ENCODE results near the gene RUNX1.

Gene RUNX1

GRCh38 chr21:35048706-35049617 lies at the start of gene RUNX1:
Gene RUNX1, minus strand, starts transcription at chr21:35049302.
- DNase-seq (ENCODE audit: low spot score): no peak

GRCh38 chr21:35097525-35097924 lies 48.4 kb upstream of the RUNX1 start:
- DNase-seq (ENCODE audit: low spot score): no peak

- no peak for DNase-seq (ENCODE audit: low spot score)
These were observed 47.9 kb upstream of the RUNX1 start for GRCh38 chr21:35096959-35097358.

GRCh38 chr21:35095859-35096291 lies 46.8 kb upstream of the RUNX1 start:
- no peak for DNase-seq (ENCODE audit: low spot score)

- DNase-seq (ENCODE audit: low spot score): no peak
These were observed 44.4 kb upstream of the RUNX1 start for GRCh38 chr21:35093514-35093913.

DNA sequence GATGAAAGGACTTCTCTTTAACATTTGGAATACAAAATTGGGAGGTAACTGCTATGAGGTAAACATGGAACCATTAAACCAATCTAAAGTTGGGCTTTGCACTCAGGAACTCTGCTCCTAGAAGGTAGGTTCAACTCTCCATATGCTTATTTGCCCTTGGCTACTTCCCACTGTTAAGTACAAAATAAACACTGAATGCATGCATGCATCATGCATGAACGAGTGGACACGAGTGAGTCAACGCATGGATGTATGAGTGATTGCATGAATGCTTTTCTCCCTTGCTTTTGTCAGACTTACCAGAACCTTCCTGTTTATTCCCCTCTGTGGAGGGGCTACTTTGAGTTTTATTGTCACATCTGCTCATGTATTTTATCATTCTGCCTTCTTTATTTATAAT lies 42.4 kb upstream of the RUNX1 start:
- no peak for DNase-seq (ENCODE audit: low spot score)

DNA sequence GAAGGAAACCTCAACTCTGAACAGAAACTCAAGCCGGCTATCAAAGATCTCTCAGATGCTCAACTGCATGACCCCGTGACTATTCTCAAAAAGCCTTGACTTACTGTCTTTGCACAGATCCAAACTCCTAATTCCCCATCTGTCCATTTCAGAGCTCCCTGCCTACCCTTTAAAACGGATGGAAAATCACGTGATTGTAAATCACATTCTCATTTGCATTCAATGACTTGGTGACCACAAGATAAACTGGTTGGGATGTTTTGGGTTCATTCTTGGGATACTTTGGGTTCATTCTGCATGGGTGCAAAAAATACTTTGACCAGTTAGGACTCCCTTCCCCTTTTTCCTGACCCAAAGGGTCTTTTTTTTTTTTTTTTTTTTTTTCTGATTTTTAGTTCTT lies 41.3 kb upstream of the RUNX1 start:
- DNase-seq (ENCODE audit: low spot score): no peak

- no peak for DNase-seq (ENCODE audit: low spot score)
These were observed 39.2 kb upstream of the RUNX1 start for GRCh38 chr21:35088319-35088771.

DNA sequence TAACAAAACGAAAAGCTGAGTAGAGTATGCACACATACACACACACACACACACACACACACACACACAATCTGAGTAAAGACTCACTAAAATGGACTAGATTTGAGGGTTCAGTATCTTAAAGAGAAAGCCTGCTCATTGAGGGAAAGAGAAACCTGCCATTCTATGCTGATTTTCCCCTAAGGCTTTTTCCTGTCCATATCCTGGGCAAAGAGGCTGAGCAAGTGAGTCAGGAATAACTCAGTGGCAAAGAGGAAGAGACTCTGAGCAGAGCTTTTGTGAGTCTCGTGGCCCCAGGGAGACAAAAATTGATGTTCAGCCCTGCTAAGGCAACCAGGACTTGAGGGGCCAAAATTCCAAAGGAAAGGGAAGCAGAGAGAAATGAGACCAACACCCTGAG lies 37.3 kb upstream of the RUNX1 start:
- DNase-seq (ENCODE audit: low spot score): no peak

DNA sequence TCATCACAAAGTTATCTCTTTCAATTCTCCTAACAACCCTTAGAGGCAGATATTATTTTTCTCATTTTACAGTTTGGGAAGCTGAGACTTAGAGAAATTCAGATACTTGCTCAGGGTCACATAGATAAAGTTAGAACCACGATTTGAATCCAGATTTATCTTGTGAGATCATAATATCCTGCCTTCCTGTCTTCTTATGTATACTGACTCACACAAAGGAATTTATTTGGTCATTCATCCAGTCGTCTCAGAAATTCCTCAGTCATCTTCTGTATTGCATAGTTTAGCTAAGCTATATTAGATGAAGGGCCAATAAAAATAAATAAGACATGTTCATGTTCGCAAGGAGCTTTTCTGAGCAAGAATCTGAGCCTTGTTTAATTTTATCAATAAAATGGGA lies 35.8 kb upstream of the RUNX1 start:
- no peak for DNase-seq (ENCODE audit: low spot score)

- DNase-seq (ENCODE audit: low spot score): no peak
These were observed 34.1 kb upstream of the RUNX1 start for GRCh38 chr21:35083246-35083645.

DNA sequence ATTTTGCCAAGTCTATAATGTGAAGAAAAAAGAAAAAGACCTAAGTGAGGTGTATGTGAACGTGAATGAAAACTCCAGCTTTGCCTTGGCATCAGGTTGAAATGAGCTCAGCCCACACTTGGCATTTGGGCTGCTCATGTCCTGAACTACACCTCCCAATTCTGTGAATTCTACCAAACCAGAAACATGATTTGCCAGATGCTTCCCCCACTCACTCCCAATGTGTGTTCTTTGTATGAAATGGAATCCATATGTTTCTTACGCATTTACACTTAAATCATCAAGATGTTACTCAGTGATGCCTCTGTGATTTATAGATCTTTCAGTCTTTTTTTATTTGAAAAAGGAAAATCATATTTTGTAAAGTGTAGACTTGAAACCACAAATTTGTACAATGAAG lies 32.8 kb upstream of the RUNX1 start:
- DNase-seq (ENCODE audit: low spot score): no peak

- no peak for DNase-seq (ENCODE audit: low spot score)
These were observed 30.1 kb upstream of the RUNX1 start for GRCh38 chr21:35079181-35079580.

GRCh38 chr21:35077975-35078374 lies 28.9 kb upstream of the RUNX1 start:
- no peak for DNase-seq (ENCODE audit: low spot score)

DNA sequence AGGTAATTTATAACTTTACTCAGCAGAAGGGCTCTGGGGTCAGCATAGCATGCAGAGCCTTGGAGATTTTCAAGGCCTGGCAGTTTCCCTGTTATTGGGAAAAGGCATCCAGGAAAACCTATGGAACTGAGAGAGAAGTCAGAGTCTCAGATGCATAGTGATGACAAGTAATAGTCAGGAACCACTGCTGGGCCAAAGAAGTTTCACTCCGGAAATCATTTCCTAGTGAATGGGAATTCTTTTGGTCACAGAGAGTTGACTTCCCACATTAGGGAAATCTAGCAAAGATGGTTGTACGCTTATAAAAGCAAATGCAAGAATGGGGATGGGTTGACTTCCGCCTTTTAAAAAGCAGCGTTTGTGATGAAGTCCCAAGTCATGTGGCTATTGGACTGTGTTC lies 28.4 kb upstream of the RUNX1 start:
- no peak for DNase-seq (ENCODE audit: low spot score)

DNA sequence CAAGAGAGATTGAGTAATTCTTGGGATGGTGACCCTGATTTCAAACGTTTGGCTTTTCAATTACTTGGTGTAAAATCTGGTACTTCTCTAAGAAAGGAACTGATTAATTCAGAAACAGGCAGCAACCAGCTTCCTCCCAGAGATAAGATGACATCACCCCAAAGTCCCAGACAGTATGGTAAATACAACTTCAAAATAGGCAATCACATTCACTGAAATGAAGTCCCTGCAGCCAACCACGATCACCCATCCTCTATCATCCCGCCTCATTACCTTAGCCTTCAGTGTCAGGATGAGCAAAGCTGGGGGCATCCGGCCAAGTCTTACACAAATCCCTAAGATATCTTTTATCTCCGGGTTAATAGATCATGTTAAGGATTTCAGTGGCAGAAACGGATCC lies 26.4 kb upstream of the RUNX1 start:
- no peak for DNase-seq (ENCODE audit: low spot score)

DNA sequence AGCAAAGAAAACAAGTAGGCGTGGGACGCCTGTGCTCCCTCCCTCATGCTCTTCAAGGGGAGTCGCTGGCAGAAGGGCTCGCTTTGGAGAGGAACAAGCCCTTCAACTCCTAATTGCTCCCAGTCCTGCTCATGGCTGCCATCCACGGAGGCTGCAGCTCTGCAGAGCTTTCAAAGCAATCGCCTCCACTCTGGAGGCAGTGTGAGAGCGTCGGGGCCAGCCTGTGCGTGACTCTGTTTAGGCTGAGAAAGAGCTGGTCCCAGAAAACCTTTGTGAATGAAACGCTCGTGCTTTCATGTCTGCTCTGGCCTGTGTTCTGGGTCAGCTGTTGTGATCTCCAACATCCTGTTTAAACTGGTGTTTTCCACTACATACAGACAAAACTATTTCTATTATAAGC lies 23.9 kb upstream of the RUNX1 start:
- DNase-seq (ENCODE audit: low spot score): no peak

GRCh38 chr21:35072557-35072956 lies 23.5 kb upstream of the RUNX1 start:
- no peak for DNase-seq (ENCODE audit: low spot score)

- no peak for DNase-seq (ENCODE audit: low spot score)
These were observed 22.2 kb upstream of the RUNX1 start for GRCh38 chr21:35071347-35071746.

DNA sequence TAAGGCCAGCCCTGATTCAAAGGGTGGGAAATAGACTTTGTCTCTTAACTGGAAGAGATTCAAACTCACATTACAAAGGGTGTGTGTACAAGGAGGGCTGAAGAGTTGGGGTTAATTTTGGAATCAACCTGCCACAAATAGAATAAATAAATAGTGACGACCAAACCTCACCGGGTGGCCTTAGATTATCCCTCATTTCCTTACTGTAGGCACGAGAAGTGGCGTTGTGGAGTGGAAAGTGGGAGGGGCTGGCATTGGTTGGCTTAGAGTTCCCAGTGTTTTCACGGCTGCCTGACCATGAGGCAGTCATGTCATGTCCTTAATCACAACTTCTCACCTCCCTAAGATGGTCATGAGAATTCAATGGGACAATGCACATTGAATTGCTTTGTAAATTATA lies 21.3 kb upstream of the RUNX1 start:
- DNase-seq (ENCODE audit: low spot score): no peak

- DNase-seq (ENCODE audit: low spot score): no peak
These were observed 17.7 kb upstream of the RUNX1 start for GRCh38 chr21:35066824-35067223.

DNA sequence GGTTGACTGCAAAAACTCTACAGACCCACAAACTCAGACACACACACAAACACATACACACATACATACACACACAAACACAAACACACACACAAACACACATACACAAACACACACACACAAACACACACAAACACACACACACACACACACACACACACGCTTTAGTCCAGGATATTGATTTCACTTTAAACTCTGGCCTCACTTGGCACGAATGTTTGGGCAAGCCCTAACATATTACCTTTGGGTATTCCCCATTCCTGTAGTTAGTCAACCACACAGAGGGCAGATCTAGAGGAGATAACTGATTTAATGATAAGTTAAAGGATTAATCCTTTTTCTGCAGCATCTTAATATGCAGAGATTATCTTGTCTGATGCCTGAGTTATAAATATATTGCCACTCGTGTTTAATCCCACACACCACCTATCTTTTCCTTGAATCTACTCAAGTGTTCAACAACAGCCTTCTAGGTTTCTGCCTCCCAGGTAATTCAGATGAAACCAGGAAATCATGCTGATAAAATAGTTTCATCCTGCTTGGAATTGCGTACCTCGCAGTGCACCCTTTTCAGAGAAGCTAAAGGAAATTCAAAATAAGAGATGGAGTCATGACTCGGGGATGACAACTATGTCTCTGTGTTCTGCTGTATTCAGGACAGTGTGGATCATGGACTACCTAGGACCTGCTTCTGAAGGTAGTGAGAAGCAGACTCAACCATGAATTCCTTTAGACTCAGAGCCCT lies 14.5 kb upstream of the RUNX1 start:
- no peak for DNase-seq (ENCODE audit: low spot score)

- DNase-seq (ENCODE audit: low spot score): no peak
These were observed 12.9 kb upstream of the RUNX1 start for GRCh38 chr21:35062016-35062415.

All from D341Med (cell line).